OCI-LY7 (cell line): ENCODE measurements around the gene PRPF18. TPM values are rescaled to one million over a fixed set of nuclear protein-coding genes. Genes with fewer than 3 reads are reported as not detected.

ENCODE experiments used
- BruUV-seq: library from RNA; stranded (reverse); fragments of 400-500 nt; replicated peaks from 2 replicates; lab custom pipeline; 2021; lab: Mats Ljungman, UMichigan
- CTCF ChIA-PET: fragments of 300-600 bp; sonication (Branson Sonifier 250); formaldehyde crosslinking; loops from one replicate; lab custom pipeline; 2022; ENCODE audit warnings: antibody characterized with exemption; ENCODE audit not compliant: unreplicated experiment; lab: Charles Lee
- POLR2A ChIA-PET: fragments of 300-600 bp; sonication (Branson Sonifier 250); formaldehyde crosslinking; loops from one replicate; lab custom pipeline; 2022; ENCODE audit warnings: antibody characterized with exemption; lab: Charles Lee
- DNase-seq: peaks from one replicate; pipeline ENCODE4 v3.0.0-alpha.2; 2015; ENCODE audit warnings: low spot score
- H2AFZ ChIP-seq: fragments of 200-600 bp; sonication (generic), shearing (Covaris generic); 2 replicates; pipeline ENCODE4 v1.6.1; 2014; ENCODE audit warnings: mild to moderate bottlenecking, antibody characterized with exemption, low read length, moderate library complexity
- H3K27ac ChIP-seq: fragments of 200-600 bp; sonication (generic); 2 replicates; pipeline ENCODE4 v1.5.1; 2014; ENCODE audit warnings: mixed run types, low read depth, mild to moderate bottlenecking, moderate library complexity, low read length, inconsistent platforms; ENCODE audit not compliant: poor library complexity, severe bottlenecking
- H3K36me3 ChIP-seq: fragments of 200-600 bp; sonication (generic); 2 replicates; pipeline ENCODE4 v1.6.1; 2014; ENCODE audit warnings: mild to moderate bottlenecking, antibody characterized with exemption, low read length, moderate library complexity, mixed read lengths; ENCODE audit not compliant: insufficient read depth
- H3K4me1 ChIP-seq: fragments of 200-600 bp; sonication (generic); 2 replicates; pipeline ENCODE4 v1.5.1; 2014; ENCODE audit warnings: mild to moderate bottlenecking, low read length; ENCODE audit not compliant: insufficient read depth, poor library complexity, severe bottlenecking
- H3K4me2 ChIP-seq: fragments of 200-600 bp; sonication (generic); 2 replicates; pipeline ENCODE4 v1.6.1; 2014; ENCODE audit warnings: mild to moderate bottlenecking, low read length
- H3K4me3 ChIP-seq: fragments of 200-600 bp; sonication (generic); 2 replicates; pipeline ENCODE4 v1.5.1; 2014; ENCODE audit warnings: mild to moderate bottlenecking, low read depth, low read length; ENCODE audit not compliant: poor library complexity, severe bottlenecking
- H3K79me2 ChIP-seq: fragments of 200-600 bp; sonication (generic); 2 replicates; pipeline ENCODE4 v1.6.1; 2016; ENCODE audit warnings: low read depth, mild to moderate bottlenecking, low read length, moderate library complexity, mixed read lengths; ENCODE audit not compliant: insufficient read depth
- H3K9me2 ChIP-seq: fragments of 200-600 bp; sonication (generic); 2 replicates; pipeline ENCODE4 v1.6.1; 2016; ENCODE audit warnings: mild to moderate bottlenecking, low read length, mixed read lengths; ENCODE audit not compliant: insufficient read depth
- H3K9me3 ChIP-seq: fragments of 200-600 bp; sonication (generic); 2 replicates; pipeline ENCODE4 v1.6.1; 2014; ENCODE audit warnings: mild to moderate bottlenecking, mixed run types, low read length, mixed read lengths
- H4K20me1 ChIP-seq: fragments of 200-600 bp; sonication (generic); 2 replicates; pipeline ENCODE4 v1.6.1; 2014; ENCODE audit warnings: mild to moderate bottlenecking, antibody characterized with exemption, low read length, moderate library complexity, mixed read lengths; ENCODE audit not compliant: insufficient read depth
- CTCF ChIP-seq: fragments of 200-600 bp; sonication (generic); conservative IDR thresholded peaks from 2 replicates; pipeline ENCODE4 v1.5.1; 2014; ENCODE audit warnings: mild to moderate bottlenecking, antibody characterized with exemption, low read length, moderate library complexity, mixed read lengths
- EZH2phosphoT487 ChIP-seq: fragments of 200-600 bp; sonication (generic); IDR thresholded peaks from 2 replicates; pipeline ENCODE4 v1.6.1; 2018; ENCODE audit warnings: low read depth, borderline replicate concordance, mild to moderate bottlenecking, mixed run types, antibody characterized with exemption, low read length, moderate library complexity, mixed read lengths
- intact Hi-C: fragments of 100-400 bp; cut with micrococcal nuclease; formaldehyde crosslinking; loops from one replicate; pipeline ENCODE4 v1.10.0; 2022; ENCODE audit not compliant: unreplicated experiment
- total RNA-seq, 2 experiments: library from RNA; depleted of rRNA in 1 of 2; stranded (reverse); fragments of >200 nt in 1 of 2; shearing (Covaris generic) in 1 of 2; gene quantifications; 2 replicates each; pipeline ENCODE4 v1.2.3, GENCODE V29; 2014 to 2022

Gene PRPF18
- total RNA-seq, 2 experiments from 2014 or later: 21.1 to 23.3 TPM

- Histone ChIP-seq H3K4me2 (no peak overlapping the region), H3K27ac (no peak overlapping the region), H3K4me1 (no peaks in the 10 kb centered on the region), H3K36me3 (no peaks in the 10 kb centered on the region), H3K9me2 (no peaks in the 10 kb centered on the region), H2AFZ (no peak overlapping the region), H4K20me1 (no peaks in the 10 kb centered on the region), H3K79me2 (no peaks in the 10 kb centered on the region), H3K4me3 (no peak overlapping the region), H3K9me3 (no peaks in the 10 kb centered on the region)
- TF ChIP-seq CTCF: no peak
- no peak for TF ChIP-seq EZH2phosphoT487
- CTCF ChIA-PET: no interaction called here
- no TSS peak for BruUV-seq
- DNase-seq: no peak
- POLR2A ChIA-PET: no interaction called here
- intact Hi-C loops: no loop called here
Observed at GRCh38 chr10:13550802-13551201, 36.0 kb upstream of the PRPF18 start.

- no peaks in the 10 kb centered on the region for H4K20me1 ChIP-seq
- DNase-seq: no peak
- intact Hi-C loops: no loop called here
- H3K79me2 ChIP-seq: no peaks in the 10 kb centered on the region
- H2AFZ ChIP-seq: no peak overlapping the region
- no peaks in the 10 kb centered on the region for H3K9me3 ChIP-seq
- BruUV-seq: no TSS peak
- no peak for TF ChIP-seq CTCF
- TF ChIP-seq EZH2phosphoT487: no peak
- ChIA-PET CTCF (no interaction called here), POLR2A (no interaction called here)
- H3K4me2 ChIP-seq: no peak overlapping the region
- H3K4me1 ChIP-seq: no peaks in the 10 kb centered on the region
- H3K27ac ChIP-seq: no peak overlapping the region
- no peaks in the 10 kb centered on the region for H3K36me3 ChIP-seq
- no peaks in the 10 kb centered on the region for H3K9me2 ChIP-seq
- no peak overlapping the region for H3K4me3 ChIP-seq
Observed at GRCh38 chr10:13555884-13556510, 30.8 kb upstream of the PRPF18 start.

- Histone ChIP-seq H3K9me3 (no peaks in the 10 kb centered on the region), H3K4me1 (no peaks in the 10 kb centered on the region), H3K79me2 (no peaks in the 10 kb centered on the region), H3K36me3 (no peaks in the 10 kb centered on the region), H2AFZ (no peak overlapping the region), H4K20me1 (no peaks in the 10 kb centered on the region), H3K4me3 (no peak overlapping the region), H3K4me2 (no peak overlapping the region), H3K9me2 (no peaks in the 10 kb centered on the region), H3K27ac (no peak overlapping the region)
- BruUV-seq: no TSS peak
- intact Hi-C loops: no loop called here
- ChIA-PET POLR2A (interaction anchor here (0.6 to 0.7 kb wide), 2 partner anchors 9 to 880 kb away, joined by 4 to 8 read pairs; no protein-coding TSS in a partner anchor), CTCF (no interaction called here)
- DNase-seq: no peak
- TF ChIP-seq CTCF (no peak), EZH2phosphoT487 (no peak)
Observed at GRCh38 chr10:13559124-13559700, 27.6 kb upstream of the PRPF18 start.
